ENCODE results near the gene MYO1H. TPM values are rescaled to one million over a fixed set of nuclear protein-coding genes. Genes with fewer than 3 reads are reported as not detected.

Gene MYO1H
- total and polyA plus RNA-seq, 2 of the 8 experiments (the other 6 are each of a cell fraction or from before 2014, with no cell fraction given): 0.03 TPM; not detected in 1

- TF ChIP-seq RNF2 (IDR thresholded peaks at IDR 0.05; ENCODE audit: borderline replicate concordance, low read depth, low read length, missing control alignments, poor library complexity, severe bottlenecking) (no peak), KDM1A (IDR thresholded peaks at IDR 0.05; ENCODE audit: borderline replicate concordance, low read length) (no peak), CBX5 (IDR thresholded peaks at IDR 0.05; ENCODE audit: low read depth, low read length) (no peak), SIRT6 (IDR thresholded peaks at IDR 0.05; ENCODE audit: low read length) (no peak)
These were observed 39.9 kb downstream of the MYO1H start (continued) for GRCh38 chr12:109387425-109388166.
